Smooth muscle cell of the umbilical artery (primary cell): ENCODE data around the gene PEX11A. TPM values are rescaled to one million over a fixed set of nuclear protein-coding genes. Genes with fewer than 3 reads are reported as not detected.

Experiments used
- total RNA-seq: library from RNA; depleted of rRNA; stranded (reverse); fragments of >200 nt; gene quantifications from 2 replicates; pipeline ENCODE4 v1.2.3, GENCODE V29; 2014

The PEX11A gene
- total RNA-seq: 5.8 and 8.0 TPM in 2 replicates

DNA sequence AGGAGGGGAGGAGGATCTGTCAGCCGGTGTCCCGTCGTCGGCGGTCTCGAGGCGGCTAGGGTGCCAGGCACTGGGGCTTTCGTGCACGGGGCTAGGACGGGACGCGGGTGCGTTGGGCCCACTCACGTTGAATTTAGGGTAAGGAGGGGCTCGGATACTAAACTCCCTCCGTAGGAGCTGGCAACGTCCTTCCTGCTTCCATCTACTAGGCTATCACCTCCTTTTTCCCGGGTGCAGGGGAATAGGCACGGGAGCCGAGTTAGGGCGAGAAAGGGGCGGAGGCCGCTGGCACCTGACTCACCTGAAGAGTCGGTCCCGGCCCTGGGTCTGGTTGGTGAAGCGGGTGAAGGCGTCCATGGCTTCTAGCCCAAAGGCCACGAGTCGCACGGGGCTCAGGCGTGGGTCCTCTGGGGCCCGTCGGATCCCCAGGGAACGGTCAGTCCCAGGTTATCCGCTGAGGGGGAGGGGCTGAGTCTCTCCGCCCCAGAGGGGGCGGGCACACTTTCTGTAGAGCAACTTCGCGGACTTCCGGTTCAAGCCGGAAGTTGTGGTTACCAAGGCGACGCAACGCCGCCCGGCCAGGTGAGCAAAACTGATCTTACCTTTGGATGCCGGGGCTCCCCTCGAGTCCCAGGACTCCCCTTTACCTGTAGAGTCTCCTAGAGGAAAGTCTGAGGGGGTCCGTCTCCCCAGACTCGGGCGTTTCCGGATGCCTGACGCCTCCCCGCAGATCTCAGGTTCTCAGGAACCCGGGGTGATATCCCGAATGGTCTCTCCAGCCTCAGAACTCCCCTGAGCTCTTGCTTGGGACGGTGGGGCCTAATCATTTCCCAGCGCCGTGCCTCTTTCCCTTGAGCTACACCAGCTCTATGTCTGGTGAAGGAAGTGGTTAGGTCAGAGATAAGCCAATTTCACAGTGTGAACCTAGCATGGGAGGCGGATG, at the start of gene PEX11A, which contains the start of gene WDR93:
TSS of gene PEX11A (minus strand) at position 479 of the 943 bp plus-strand sequence. CDS start at position 357, 122 bp downstream.
TSS of gene WDR93 (plus strand) at position 536 of the 943 bp plus-strand sequence. CDS start 10,936 bp downstream, outside the sequence.

GRCh38 chr15:89679212-89679611, 11.3 kb downstream of the PEX11A start, which contains the start of gene PLIN1:
Gene PLIN1, minus strand, starts transcription at chr15:89679367. Its CDS starts 1,878 bp downstream, at chr15:89677489.

GRCh38 chr15:89654847-89655805, 35.4 kb downstream of the PEX11A start, which contains the start of gene KIF7:
Gene KIF7, minus strand, starts transcription at chr15:89655467. Its CDS starts 2,537 bp downstream, at chr15:89652930.

Other genes with a start within 250 kb of the PEX11A start
- not detected in 2 replicates for gene RHCG, start 194.2 kb downstream of the PEX11A start, total RNA-seq
- gene TICRR, start 115.3 kb downstream of the PEX11A start, total RNA-seq: 1.2 and 4.9 TPM in 2 replicates
- 10.4 and 18.7 TPM in 2 replicates for gene KIF7, start 35.3 kb downstream of the PEX11A start, total RNA-seq
- gene PLIN1, start 11.4 kb downstream of the PEX11A start, total RNA-seq: 0.18 and 0.30 TPM in 2 replicates
- gene WDR93, start 57 bp upstream of the PEX11A start, total RNA-seq: under 0.01 TPM in 1 of 2 replicates, not detected in the other
- under 0.01 and 0.09 TPM in 2 replicates for gene MESP1, start 60.5 kb upstream of the PEX11A start, total RNA-seq
- gene MESP2, start 85.6 kb upstream of the PEX11A start, total RNA-seq: 0.09 and 0.30 TPM in 2 replicates
- gene ANPEP, start 124.1 kb upstream of the PEX11A start, total RNA-seq: 30.0 and 200 TPM in 2 replicates
- 86.1 and 121 TPM in 2 replicates for gene AP3S2, start 203.2 kb upstream of the PEX11A start, total RNA-seq
- gene ARPIN, start 222.2 kb upstream of the PEX11A start, total RNA-seq: 7.4 and 8.6 TPM in 2 replicates